ENCODE data around the gene AUTS2.

- TF ChIP-seq, protein P1, sequence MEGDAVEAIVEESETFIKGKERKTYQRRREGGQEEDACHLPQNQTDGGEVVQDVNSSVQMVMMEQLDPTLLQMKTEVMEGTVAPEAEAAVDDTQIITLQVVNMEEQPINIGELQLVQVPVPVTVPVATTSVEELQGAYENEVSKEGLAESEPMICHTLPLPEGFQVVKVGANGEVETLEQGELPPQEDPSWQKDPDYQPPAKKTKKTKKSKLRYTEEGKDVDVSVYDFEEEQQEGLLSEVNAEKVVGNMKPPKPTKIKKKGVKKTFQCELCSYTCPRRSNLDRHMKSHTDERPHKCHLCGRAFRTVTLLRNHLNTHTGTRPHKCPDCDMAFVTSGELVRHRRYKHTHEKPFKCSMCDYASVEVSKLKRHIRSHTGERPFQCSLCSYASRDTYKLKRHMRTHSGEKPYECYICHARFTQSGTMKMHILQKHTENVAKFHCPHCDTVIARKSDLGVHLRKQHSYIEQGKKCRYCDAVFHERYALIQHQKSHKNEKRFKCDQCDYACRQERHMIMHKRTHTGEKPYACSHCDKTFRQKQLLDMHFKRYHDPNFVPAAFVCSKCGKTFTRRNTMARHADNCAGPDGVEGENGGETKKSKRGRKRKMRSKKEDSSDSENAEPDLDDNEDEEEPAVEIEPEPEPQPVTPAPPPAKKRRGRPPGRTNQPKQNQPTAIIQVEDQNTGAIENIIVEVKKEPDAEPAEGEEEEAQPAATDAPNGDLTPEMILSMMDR (IDR thresholded peaks at IDR 0.05), result no peak
- TF ChIP-seq EP300 (IDR thresholded peaks at IDR 0.05) (no peak), POLR2A (IDR thresholded peaks at IDR 0.05) (no peak)
Measured at GRCh38 chr7:69775231-69775771, 177.0 kb downstream of the AUTS2 start.
